ENCODE measurements around the gene MGP.

MGP gene

GRCh38 chr12:14846042-14846587 is 39.5 kb downstream of the MGP start:
- no peaks in the 10 kb centered on the region for H3K27me3 ChIP-seq (replicated peaks; ENCODE audit: control insufficient read depth, insufficient read depth, low read length, poor library complexity, severe bottlenecking)
- no peak overlapping the region for H3K4me3 ChIP-seq (ENCODE audit: insufficient read depth, low read depth, low read length, poor library complexity, severe bottlenecking)
- H3K9me3 ChIP-seq (ENCODE audit: control insufficient read depth, low read length): no peaks in the 10 kb centered on the region
- no peak overlapping the region for H3K27ac ChIP-seq (ENCODE audit: insufficient read depth, low read length, poor library complexity, severe bottlenecking)
- H3K36me3 ChIP-seq (ENCODE audit: control insufficient read depth, insufficient read depth, low read length): no peaks in the 10 kb centered on the region
- no peak for DNase-seq
- H3K4me1 ChIP-seq (ENCODE audit: control insufficient read depth, insufficient read depth, low read length, poor library complexity, severe bottlenecking): no peaks in the 10 kb centered on the region

DNA sequence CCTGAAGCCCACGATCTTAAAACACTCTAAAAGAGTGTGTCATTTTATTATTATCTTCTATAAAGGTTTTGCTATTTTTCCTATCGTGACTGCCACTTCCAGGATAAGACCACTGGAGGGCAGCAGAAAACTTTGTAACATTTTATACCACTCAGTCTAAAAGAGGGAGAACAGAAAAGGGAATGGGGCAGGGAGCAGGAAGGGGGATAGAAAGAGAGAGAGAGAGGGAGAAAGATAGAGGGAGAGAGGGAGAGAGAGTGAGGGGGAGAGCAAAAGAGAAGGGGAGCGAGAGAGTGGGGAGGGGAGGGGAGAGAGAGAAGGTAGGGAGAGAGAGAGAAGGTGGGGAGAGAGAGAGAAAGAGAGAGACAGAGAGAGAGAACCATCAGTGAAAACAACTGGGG is 40.3 kb downstream of the MGP start:
- peak in 1 of 3 donors; percentile 23 for DNase-seq

DNA sequence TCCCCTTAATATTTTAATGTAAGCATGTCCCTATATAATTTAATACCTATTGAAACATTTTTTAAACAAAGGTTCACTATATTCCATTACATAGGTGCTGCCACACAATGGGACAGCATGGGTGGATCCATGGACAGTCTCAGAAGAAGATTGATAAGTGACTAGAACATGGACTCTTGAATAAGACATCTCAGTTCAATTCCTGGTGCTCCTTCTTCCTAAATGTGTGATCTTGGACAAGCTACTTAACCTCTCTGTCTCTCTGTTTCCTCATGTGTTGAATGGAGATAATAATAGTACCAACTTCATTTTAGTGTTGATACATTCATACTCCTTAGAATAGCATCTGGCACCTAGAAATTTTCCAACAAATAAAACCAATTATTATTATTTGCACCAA is 41.3 kb downstream of the MGP start:
- H3K9me3 ChIP-seq (ENCODE audit: control insufficient read depth, low read length): no peaks in the 10 kb centered on the region
- no peaks in the 10 kb centered on the region for H3K36me3 ChIP-seq (ENCODE audit: control insufficient read depth, insufficient read depth, low read length)
- H3K4me3 ChIP-seq (ENCODE audit: insufficient read depth, low read depth, low read length, poor library complexity, severe bottlenecking): no peak overlapping the region
- no peak overlapping the region for H3K27ac ChIP-seq (ENCODE audit: insufficient read depth, low read length, poor library complexity, severe bottlenecking)
- H3K27me3 ChIP-seq (replicated peaks; ENCODE audit: control insufficient read depth, insufficient read depth, low read length, poor library complexity, severe bottlenecking): no peaks in the 10 kb centered on the region
- H3K4me1 ChIP-seq (ENCODE audit: control insufficient read depth, insufficient read depth, low read length, poor library complexity, severe bottlenecking): no peaks in the 10 kb centered on the region
- DNase-seq: no peak

More for the DNA sequence above, 40.3 kb downstream of the MGP start:
- no peak overlapping the region for H3K4me3 ChIP-seq (ENCODE audit: insufficient read depth, low read depth, low read length, poor library complexity, severe bottlenecking)
- no peak overlapping the region for H3K27ac ChIP-seq (ENCODE audit: insufficient read depth, low read length, poor library complexity, severe bottlenecking)
- H3K27me3 ChIP-seq (replicated peaks; ENCODE audit: control insufficient read depth, insufficient read depth, low read length, poor library complexity, severe bottlenecking): no peaks in the 10 kb centered on the region
- H3K4me1 ChIP-seq (ENCODE audit: control insufficient read depth, insufficient read depth, low read length, poor library complexity, severe bottlenecking): no peaks in the 10 kb centered on the region
- no peaks in the 10 kb centered on the region for H3K36me3 ChIP-seq (ENCODE audit: control insufficient read depth, insufficient read depth, low read length)
- no peaks in the 10 kb centered on the region for H3K9me3 ChIP-seq (ENCODE audit: control insufficient read depth, low read length)

- no peak for DNase-seq
- H3K4me3 ChIP-seq (ENCODE audit: insufficient read depth, low read depth, low read length, poor library complexity, severe bottlenecking): no peak within 1 kb of the TSS
- H3K27me3 ChIP-seq (replicated peaks; ENCODE audit: control insufficient read depth, insufficient read depth, low read length, poor library complexity, severe bottlenecking): no peaks in the 10 kb centered on the region
- H3K9me3 ChIP-seq (ENCODE audit: control insufficient read depth, low read length): no peaks in the 10 kb centered on the region
- H3K27ac ChIP-seq (ENCODE audit: insufficient read depth, low read length, poor library complexity, severe bottlenecking): no peak within 1 kb of the TSS
- no peaks in the 10 kb centered on the region for H3K36me3 ChIP-seq (ENCODE audit: control insufficient read depth, insufficient read depth, low read length)
- H3K4me1 ChIP-seq (ENCODE audit: control insufficient read depth, insufficient read depth, low read length, poor library complexity, severe bottlenecking): no peaks in the 10 kb centered on the region
Observed at GRCh38 chr12:14843425-14843887, 42.2 kb downstream of the MGP start, which contains the start of gene ART4. Gene ART4 (minus strand): TSS chr12:14843526. CDS start chr12:14843113, 413 bp downstream.

- Histone ChIP-seq H3K4me1 (ENCODE audit: control insufficient read depth, insufficient read depth, low read length, poor library complexity, severe bottlenecking) (no peaks in the 10 kb centered on the region), H3K9me3 (ENCODE audit: control insufficient read depth, low read length) (no peaks in the 10 kb centered on the region), H3K27me3 (replicated peaks; ENCODE audit: control insufficient read depth, insufficient read depth, low read length, poor library complexity, severe bottlenecking) (no peaks in the 10 kb centered on the region), H3K4me3 (ENCODE audit: insufficient read depth, low read depth, low read length, poor library complexity, severe bottlenecking) (no peak overlapping the region), H3K27ac (ENCODE audit: insufficient read depth, low read length, poor library complexity, severe bottlenecking) (no peak overlapping the region), H3K36me3 (ENCODE audit: control insufficient read depth, insufficient read depth, low read length) (no peaks in the 10 kb centered on the region)
- no peak for DNase-seq
Observed at GRCh38 chr12:14842315-14842714, 43.3 kb downstream of the MGP start.

GRCh38 chr12:14841761-14842160 is 43.9 kb downstream of the MGP start:
- Histone ChIP-seq H3K36me3 (ENCODE audit: control insufficient read depth, insufficient read depth, low read length) (no peaks in the 10 kb centered on the region), H3K4me1 (ENCODE audit: control insufficient read depth, insufficient read depth, low read length, poor library complexity, severe bottlenecking) (no peaks in the 10 kb centered on the region), H3K27ac (ENCODE audit: insufficient read depth, low read length, poor library complexity, severe bottlenecking) (no peak overlapping the region), H3K9me3 (ENCODE audit: control insufficient read depth, low read length) (no peaks in the 10 kb centered on the region), H3K27me3 (replicated peaks; ENCODE audit: control insufficient read depth, insufficient read depth, low read length, poor library complexity, severe bottlenecking) (no peaks in the 10 kb centered on the region), H3K4me3 (ENCODE audit: insufficient read depth, low read depth, low read length, poor library complexity, severe bottlenecking) (no peak overlapping the region)
- DNase-seq: no peak

- no peaks in the 10 kb centered on the region for H3K4me1 ChIP-seq (ENCODE audit: control insufficient read depth, insufficient read depth, low read length, poor library complexity, severe bottlenecking)
Observed at GRCh38 chr12:14840616-14841015, 45.0 kb downstream of the MGP start.

DNA sequence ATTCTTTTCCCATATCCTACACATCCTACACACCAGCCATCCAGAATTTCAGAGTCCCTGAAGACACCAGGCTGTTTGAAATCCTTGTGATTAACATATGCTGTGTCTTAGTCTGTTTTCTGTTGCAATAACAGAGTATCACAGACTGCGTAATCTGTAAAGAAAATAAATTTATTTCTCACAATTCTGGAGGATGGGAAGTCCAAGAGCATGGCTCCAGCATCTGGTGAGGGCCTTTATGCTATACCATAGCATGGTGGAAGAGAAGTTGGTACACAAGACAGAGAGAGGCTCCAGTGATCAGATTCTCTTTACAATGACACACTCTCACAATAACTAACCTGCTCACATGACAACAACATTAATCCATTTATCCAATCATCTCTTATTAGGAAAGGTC is 46.4 kb downstream of the MGP start:
- Histone ChIP-seq H3K4me1 (ENCODE audit: control insufficient read depth, insufficient read depth, low read length, poor library complexity, severe bottlenecking) (no peaks in the 10 kb centered on the region), H3K27ac (ENCODE audit: insufficient read depth, low read length, poor library complexity, severe bottlenecking) (no peak overlapping the region), H3K36me3 (ENCODE audit: control insufficient read depth, insufficient read depth, low read length) (no peaks in the 10 kb centered on the region), H3K27me3 (replicated peaks; ENCODE audit: control insufficient read depth, insufficient read depth, low read length, poor library complexity, severe bottlenecking) (no peaks in the 10 kb centered on the region), H3K9me3 (ENCODE audit: control insufficient read depth, low read length) (no peaks in the 10 kb centered on the region), H3K4me3 (ENCODE audit: insufficient read depth, low read depth, low read length, poor library complexity, severe bottlenecking) (no peak overlapping the region)
- DNase-seq: no peak

More at GRCh38 chr12:14840616-14841015, 45.0 kb downstream of the MGP start:
- Histone ChIP-seq H3K4me3 (ENCODE audit: insufficient read depth, low read depth, low read length, poor library complexity, severe bottlenecking) (no peak overlapping the region), H3K27ac (ENCODE audit: insufficient read depth, low read length, poor library complexity, severe bottlenecking) (no peak overlapping the region), H3K27me3 (replicated peaks; ENCODE audit: control insufficient read depth, insufficient read depth, low read length, poor library complexity, severe bottlenecking) (no peaks in the 10 kb centered on the region), H3K9me3 (ENCODE audit: control insufficient read depth, low read length) (no peaks in the 10 kb centered on the region), H3K36me3 (ENCODE audit: control insufficient read depth, insufficient read depth, low read length) (no peaks in the 10 kb centered on the region)
- DNase-seq: no peak

DNA sequence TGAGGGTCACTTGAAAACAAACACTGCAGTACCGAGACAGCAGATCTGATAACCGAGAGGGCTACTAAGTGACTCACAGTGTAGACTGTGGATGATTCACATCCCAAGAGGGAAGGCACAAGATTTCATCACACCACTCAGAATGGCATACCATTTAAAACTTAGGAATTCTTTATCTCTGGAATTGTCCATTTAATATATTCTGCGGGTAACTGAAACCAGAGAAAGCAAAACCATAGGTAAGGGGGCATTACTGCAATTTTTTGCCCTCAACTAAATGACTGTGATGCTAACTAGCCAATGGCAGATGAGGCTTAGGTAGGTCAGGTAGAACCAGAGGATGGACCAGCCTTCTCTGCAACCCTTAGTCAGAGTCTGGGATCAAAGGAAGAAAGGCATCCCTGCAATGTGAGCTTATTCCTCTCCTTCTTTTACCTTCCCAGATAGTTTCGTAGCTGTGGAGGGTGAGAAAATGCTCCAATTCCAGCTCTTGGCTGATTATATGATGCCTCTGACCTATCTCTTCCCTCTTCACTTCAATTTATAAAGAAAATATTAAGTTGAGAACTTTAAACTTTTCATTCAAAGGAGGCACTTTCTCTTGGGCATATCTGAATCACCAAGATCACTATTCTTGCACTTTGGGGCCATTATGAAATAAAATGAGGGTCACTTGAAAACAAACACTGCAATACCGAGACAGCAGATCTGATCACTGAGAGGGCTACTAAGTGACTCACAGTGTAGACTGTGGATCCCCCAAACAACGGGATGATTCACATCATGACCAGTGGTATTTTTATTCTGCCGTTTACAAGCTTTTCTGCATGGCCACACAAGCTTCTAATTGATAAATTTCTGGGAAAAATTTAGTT is 49.1 kb downstream of the MGP start:
- Histone ChIP-seq H3K27me3 (replicated peaks; ENCODE audit: control insufficient read depth, insufficient read depth, low read length, poor library complexity, severe bottlenecking) (no peaks in the 10 kb centered on the region), H3K27ac (ENCODE audit: insufficient read depth, low read length, poor library complexity, severe bottlenecking) (no peak overlapping the region), H3K4me3 (ENCODE audit: insufficient read depth, low read depth, low read length, poor library complexity, severe bottlenecking) (no peak overlapping the region), H3K4me1 (ENCODE audit: control insufficient read depth, insufficient read depth, low read length, poor library complexity, severe bottlenecking) (no peaks in the 10 kb centered on the region), H3K36me3 (ENCODE audit: control insufficient read depth, insufficient read depth, low read length) (no peaks in the 10 kb centered on the region), H3K9me3 (ENCODE audit: control insufficient read depth, low read length) (no peaks in the 10 kb centered on the region)
- no peak for DNase-seq

- Histone ChIP-seq H3K9me3 (ENCODE audit: control insufficient read depth, low read length) (no peaks in the 10 kb centered on the region), H3K4me1 (ENCODE audit: control insufficient read depth, insufficient read depth, low read length, poor library complexity, severe bottlenecking) (no peaks in the 10 kb centered on the region), H3K4me3 (ENCODE audit: insufficient read depth, low read depth, low read length, poor library complexity, severe bottlenecking) (no peak overlapping the region), H3K36me3 (ENCODE audit: control insufficient read depth, insufficient read depth, low read length) (no peaks in the 10 kb centered on the region), H3K27ac (ENCODE audit: insufficient read depth, low read length, poor library complexity, severe bottlenecking) (no peak overlapping the region), H3K27me3 (replicated peaks; ENCODE audit: control insufficient read depth, insufficient read depth, low read length, poor library complexity, severe bottlenecking) (no peaks in the 10 kb centered on the region)
- no peak for DNase-seq
Observed at GRCh38 chr12:14834509-14834908, 51.1 kb downstream of the MGP start.

All from effector memory CD4-positive, alpha-beta T cell (primary cell).